Erythroblast (primary cell): ENCODE measurements around the gene SNAP47.

Source experiments
- DNase-seq, 2 experiments: peaks; one replicate each; lab custom pipeline; 2025; lab: John Stamatoyannopoulos, UW
- GATA1 ChIP-seq: IDR thresholded peaks from 2 replicates; pipeline ENCODE4 v1.6.1; 2011; ENCODE audit warnings: low read depth, mild to moderate bottlenecking, control low read depth, low read length, moderate library complexity
- POLR2A ChIP-seq: IDR thresholded peaks from 2 replicates; pipeline ENCODE4 v1.6.1; 2011; ENCODE audit warnings: mild to moderate bottlenecking, low read length

Gene SNAP47

DNA sequence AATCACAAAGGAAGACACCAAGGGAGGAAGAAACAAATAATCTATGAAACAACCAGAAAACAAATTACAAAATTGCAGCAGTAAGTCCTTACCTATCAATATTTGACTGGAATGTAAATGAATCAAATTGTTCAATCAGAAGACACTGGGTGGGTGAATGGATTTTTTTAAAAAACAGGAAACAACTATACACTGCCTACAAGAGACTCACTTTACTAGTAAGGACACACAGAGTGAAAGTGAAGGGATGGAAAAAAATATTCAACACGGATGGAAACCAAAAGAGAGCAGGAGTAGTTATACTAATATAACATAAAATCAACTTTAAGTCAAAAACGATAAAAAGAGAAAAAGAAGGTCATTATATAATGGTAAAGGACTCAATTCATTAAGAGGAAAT is 73.8 kb downstream of the SNAP47 start:
- TF ChIP-seq POLR2A (no peak), GATA1 (no peak)
- DNase-seq, result no peak

- no peak for TF ChIP-seq GATA1
- no peak for TF ChIP-seq POLR2A
- DNase-seq, result no peak
Observed at GRCh38 chr1:227813962-227814361, 78.7 kb downstream of the SNAP47 start.

- TF ChIP-seq GATA1, result no peak
- no peak for TF ChIP-seq POLR2A
- no peak for DNase-seq
Observed at GRCh38 chr1:227815468-227816409, 80.5 kb downstream of the SNAP47 start, which contains the start of gene PRSS38. PRSS38 (plus strand) TSS chr1:227815675; CDS start chr1:227815717, 42 bp downstream.

GRCh38 chr1:227816750-227817446 is 81.7 kb downstream of the SNAP47 start:
- no peak for DNase-seq
- no peak for TF ChIP-seq POLR2A
- TF ChIP-seq GATA1, result no peak

DNA sequence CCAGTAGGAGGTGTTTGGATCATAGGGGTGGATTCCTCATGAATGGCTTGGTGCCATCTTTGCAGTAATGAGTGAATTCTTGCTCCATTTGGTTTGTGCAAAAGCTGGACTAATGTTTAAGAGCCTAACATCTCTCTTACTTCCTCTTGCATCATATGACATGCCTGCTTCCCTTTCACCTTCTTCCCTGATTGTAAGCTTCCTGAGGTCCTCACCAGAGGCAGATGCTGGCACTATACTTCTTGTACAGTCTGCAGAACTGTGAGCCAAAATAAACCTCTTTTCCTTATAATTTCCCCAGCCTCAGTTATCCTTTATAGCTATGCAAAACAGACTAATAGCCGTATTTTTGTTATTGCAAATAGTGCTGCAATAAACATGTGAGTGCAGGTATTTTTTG is 88.3 kb downstream of the SNAP47 start:
- no peak for DNase-seq
- TF ChIP-seq GATA1 (no peak), POLR2A (no peak)

DNA sequence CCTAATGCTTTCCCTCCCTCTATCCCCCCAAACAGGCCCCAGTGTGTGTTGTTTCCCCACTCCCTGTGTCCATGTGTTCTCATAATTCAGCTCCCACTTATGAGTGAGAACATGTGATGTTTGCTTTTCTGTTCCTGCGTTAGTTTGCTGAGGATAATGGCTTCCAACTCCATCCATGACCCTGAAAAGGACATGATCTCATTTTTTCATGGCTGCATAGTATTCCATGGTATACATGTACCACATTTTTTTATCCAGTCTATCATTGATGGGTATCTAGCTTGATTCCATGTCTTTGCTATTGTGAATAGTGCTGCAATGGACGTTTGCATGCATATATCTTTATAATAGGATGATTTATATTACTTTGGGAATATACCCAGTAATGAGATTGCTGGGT is 89.0 kb downstream of the SNAP47 start:
- DNase-seq, result no peak
- TF ChIP-seq POLR2A (no peak), GATA1 (no peak)

- DNase-seq, result no peak
- TF ChIP-seq POLR2A (no peak), GATA1 (no peak)
Observed at GRCh38 chr1:227828786-227829185, 93.6 kb downstream of the SNAP47 start.
